SU-DHL-6 (cell line): ENCODE results near the gene SMC5.

ENCODE experiments used
- CTCF ChIP-seq: fragments of 200-600 bp; sonication (generic); IDR thresholded peaks from one replicate; pipeline ENCODE4 v1.5.1; 2017; ENCODE audit warnings: antibody characterized with exemption, mild to moderate bottlenecking, low read length, moderate library complexity; ENCODE audit not compliant: insufficient read depth, poor library complexity, severe bottlenecking
- EZH2phosphoT487 ChIP-seq: fragments of 200-600 bp; sonication (generic), shearing (Covaris generic); conservative IDR thresholded peaks from 2 replicates; pipeline ENCODE4 v1.6.1; 2018; ENCODE audit warnings: mild to moderate bottlenecking, antibody characterized with exemption, low read length, moderate library complexity, mixed read lengths

DNA sequence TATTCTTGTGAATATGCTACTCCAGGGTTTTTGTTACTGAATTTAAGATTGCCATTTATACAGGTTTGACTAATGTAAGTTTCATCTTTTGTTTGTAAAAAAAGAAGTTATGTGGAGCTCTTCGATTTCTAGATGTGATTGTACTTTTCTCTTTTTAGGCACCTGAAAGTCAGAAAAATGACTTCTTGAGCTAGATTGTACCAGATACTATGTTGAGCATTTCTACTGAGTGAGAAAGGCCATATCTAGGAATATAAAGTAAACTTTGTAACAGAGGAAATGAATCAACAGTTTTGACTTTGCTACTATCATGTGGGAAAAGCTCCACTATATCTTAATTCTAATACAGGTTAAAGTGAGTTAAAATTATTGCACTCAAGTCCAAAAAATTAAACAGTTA is 25.1 kb downstream of the SMC5 start:
- no peak for TF ChIP-seq CTCF
- TF ChIP-seq EZH2phosphoT487 = no peak
